HG03460 (cell line): ENCODE measurements around the gene CD46.

ENCODE experiments used
- ATAC-seq: cut with Tn5 transposase; IDR thresholded peaks from one replicate; pipeline ENCODE4 v1.9.1; 2021; ENCODE audit not compliant: unreplicated experiment

Gene CD46

DNA sequence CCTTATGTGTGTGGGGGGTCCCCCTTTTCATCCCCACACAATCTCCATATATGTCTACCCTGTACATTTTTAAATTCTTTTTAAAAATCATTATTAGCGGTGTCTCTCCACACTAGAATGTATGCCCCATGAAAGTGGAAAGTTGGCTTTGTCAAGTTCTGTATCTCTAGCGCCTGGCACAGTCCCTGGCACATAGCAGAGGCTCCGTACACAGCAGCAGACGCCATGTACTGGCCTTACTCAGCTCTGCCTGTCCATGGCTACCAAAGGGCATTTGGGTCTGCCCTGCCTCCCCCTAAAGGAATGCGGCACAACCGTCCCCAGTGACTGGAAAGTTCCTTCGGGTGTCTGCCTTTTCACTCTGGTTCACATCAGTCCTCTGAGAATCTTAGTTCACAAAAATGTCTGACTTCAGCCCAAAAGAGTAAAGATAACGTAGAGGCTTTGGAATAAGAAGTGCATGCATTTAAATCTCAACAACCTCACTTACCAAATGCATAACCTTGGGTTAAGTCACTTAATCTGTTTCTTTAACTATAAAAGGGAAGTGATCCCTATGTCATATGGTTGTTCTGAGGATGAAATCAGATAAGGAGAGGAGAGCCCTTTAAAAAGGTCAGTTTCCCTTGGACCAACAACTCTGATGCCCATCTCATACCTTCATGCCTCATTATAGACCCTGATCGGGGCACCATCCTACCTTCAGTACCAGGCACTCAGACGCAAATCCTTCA is 61.1 kb downstream of the CD46 start:
- no peak for ATAC-seq

DNA sequence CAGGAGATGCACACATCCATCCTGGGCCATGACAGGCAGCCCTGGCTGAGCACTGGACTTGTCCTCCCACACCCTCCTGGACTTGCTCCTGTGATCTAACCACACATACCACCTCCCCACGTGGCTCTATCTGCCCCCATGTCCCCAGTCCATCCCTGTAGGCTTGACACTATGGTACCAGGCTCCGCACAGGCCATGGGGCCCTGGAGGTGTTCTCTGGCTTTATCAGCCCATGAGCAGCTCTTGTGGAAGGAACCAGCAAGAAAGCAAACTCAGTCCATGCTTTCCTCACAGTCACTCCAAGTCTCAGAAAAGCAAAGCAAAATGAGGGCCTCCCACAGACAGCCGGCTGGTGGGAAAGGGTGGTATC is 61.6 kb downstream of the CD46 start:
- ATAC-seq = no peak

DNA sequence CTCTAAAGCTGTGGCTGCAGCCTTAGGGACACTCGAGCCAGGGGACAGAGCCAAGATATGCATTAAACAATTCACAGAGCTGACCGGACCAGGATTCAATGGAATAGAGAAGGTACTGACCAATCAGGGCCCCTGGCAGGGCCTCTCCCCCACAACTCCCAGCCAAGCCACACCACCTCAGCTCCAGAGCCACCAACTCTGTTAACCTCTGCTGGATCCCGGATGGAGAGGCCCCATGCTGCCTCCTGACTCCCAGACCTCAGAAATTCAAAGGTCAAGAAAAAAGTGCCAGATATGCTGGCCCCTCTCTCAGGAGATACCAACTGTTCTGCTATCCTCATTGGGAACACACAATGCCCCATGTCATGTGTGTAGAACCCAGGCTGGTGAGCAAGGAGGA is 62.1 kb downstream of the CD46 start:
- no peak for ATAC-seq

DNA sequence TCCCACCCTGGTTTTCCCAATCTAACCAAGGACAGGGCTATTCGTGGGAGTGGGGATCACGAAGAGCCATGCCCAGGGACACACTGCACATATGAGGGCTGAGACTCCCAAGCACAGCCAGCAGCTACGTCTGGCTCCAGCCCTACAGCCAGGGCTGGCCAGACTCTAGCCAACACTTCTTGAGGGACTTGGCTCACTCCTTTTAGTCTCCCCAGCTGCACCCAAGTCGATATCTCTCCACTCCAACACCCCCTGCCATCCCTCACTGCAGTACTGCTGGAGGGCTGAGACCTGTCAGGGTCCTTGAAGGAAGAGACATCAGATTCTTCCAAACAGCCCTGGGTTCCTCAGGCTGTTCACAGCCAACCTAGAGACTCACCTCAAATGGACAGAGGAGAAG is 62.6 kb downstream of the CD46 start:
- no peak for ATAC-seq

DNA sequence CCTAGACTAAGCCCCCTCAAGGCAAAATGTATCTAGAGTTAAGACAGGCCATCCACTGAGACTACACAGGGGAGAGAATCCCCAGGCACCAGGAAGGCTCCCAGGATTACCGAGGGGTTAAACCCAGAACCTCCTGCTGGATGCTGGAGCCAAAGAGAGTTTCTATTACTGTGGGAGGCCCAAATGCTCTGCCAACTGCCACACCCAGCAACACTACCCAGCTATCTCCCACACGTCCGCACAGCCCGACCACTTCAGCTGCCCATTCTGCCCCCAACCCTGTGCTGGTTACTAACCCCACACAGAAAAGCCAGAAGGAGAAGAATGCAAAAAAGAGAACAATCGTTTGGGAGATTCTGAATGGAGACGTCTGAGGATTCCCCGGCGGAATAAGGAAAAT is 63.6 kb downstream of the CD46 start:
- no peak for ATAC-seq

DNA sequence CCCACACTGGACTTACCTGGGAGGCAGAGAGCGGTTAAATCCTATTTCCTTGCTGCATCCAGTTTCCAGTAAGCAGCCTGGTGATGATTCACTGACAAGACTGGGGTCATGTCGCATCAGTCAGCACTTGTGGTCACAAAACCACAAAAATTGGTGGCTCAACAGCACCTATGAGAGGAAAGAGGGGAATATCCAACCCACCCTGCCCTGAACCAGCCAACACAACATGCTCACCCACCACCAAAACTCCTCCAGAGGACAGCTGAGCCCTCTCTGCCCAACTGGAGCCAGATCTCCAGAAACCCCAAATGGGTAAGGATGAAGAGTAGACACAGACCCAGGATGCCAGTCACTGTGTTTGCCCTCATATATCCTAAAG is 64.0 kb downstream of the CD46 start:
- no peak for ATAC-seq

DNA sequence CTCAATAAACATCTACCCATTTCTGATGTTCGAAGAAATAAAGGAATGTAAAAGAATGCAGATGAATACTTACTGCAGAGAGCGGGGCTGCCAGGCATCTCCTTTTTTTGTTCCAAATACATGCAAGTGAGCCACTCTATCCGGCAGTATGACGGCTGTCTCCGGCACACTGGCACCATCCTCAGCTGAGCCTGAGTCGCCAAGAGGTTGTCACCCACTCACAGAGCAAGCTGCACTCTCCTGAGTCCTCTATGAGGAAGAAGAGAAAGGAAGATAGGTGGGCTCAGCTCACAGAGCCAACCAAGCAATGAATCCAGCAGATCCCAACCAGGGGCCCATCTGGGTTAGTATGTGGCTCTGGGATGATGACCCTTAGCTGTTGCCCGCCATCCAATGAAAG is 65.3 kb downstream of the CD46 start:
- ATAC-seq = no peak

DNA sequence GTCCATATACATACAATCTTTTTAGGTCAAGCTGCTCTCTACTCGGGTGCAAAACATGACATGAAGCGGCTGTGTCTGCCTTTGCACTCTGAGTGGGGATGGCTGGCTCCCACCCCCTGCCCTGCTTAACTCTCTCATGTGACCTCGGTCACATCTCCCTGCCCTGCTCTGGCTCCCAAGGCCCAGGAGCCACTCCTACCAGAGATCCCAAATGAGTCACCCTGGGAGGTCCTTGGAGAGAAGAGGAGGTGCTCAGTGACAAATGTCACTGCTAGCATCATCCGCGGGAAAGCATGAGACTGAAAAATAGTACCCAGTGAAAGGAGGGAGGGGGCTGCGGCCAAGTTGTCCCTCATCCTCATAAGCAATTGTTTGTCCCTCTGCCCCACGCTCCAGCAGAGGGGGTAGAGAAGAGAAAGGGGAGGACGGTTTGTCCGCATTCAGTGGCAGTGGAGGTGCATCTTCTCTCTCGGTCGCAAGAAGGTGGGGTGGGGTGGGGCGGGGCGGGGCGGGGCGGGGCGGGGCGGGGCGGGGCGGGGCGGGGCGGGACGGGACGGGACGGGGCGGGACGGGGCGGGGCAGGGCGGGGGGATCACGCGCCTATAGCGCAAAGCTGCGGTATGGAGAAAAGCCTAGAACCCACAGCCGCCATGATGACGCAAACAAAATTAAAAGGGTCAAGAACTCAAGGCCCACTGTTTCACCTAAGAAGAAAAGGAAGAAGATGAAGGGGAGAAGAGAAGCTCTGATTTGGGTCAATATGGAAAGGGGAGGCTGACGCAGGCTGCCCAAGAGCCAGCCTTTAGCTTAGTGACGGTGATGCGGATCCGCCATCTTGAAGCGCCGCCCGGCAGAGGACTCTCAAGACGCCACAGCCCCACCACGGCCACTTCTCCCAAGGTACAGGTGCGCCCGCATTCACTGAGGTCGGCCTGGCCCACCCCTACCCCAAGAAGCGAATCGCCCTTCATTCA is 66.2 kb downstream of the CD46 start:
- ATAC-seq = no peak

DNA sequence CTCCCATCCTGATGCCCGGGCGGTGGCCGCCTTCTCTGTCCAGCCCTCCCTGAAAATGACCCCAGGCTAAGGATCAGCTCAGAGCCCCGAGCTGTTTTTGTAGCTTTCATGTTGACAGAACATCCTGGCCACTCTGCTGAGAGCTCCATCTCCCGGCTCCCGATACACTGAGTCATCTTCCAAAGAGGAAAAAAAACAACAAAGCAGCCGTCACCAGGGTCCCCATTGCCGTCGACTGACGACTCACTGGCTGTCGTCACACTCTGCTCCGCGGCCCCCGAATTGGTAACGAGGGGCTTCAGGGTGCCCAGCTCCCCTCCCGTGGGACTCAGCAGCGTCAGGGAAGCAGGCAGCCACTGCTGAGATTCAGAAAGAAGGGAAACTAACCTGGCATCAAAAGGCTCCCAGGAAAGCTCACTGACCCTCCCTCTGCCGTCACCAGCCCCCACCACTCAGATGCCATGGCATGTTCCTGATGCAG is 67.2 kb downstream of the CD46 start:
- no peak for ATAC-seq

DNA sequence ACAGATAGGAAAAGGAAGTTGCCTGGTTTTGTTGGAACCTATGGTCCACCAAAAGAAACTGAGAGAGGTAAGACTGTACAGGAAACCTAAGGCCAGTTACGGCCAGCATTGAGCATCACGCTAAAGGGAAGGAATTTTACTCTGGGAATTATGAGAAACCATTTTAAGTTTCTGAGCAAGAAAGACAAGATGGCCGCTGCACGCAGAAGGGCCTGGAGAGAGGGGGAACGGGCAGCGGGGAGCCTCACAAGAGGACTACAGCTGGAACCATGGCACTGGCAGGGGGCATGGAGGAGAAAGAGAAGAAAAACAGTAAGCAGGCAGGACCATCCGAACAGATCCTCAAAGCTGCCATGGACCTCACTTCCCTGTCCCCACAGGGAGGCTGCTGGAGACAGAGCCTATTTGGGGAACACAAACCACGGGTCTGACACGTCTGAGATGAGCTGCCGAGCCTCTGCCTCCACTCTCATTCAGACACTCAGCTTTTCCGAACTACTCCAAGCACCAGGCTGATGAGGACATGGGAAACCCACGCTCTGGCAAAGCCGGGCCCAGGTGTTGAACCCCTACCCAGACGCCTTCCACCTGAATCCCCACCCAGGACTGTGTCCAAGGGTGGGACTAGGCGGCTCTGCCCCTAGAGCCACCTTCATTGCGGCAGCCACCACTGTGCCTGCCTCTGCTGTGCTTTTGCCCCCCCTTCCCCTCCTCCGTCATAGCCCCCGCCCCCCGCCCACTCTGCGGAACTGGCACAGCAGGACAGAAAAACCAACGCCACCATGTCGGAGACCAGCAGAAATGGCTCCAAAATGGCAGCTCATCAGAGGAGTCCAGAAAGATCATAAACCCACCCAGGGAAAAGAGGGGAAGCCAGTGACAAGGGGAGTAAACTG is 69.0 kb downstream of the CD46 start:
- ATAC-seq = no peak

DNA sequence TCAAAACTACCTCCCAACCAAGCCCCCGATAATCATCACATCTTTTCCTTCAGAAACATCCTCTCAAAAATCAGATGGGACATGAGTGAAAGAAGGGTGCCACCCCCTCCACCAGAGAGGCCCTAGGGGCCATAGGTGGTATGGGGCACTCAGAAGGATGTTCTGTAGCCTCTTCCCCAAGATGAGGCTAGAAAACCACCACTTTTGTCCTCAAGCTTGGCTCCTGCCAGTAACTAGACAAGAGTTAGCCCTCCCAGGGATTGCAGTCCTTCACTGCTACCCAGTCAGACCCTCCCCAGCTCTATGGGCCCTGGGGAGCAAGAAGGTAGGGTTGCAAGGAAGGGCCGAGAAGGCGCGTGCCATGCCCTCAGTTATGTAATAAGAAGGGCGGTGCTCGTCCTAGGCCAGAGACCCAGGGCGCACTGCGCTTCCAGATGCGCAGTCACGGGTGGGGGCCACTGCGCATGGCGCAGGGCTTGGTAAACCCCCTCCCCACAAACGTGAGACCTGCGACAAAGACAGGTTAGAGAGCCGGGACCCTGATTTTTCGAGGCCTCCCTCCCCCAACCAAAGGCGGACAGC is 69.7 kb downstream of the CD46 start:
- no peak for ATAC-seq

DNA sequence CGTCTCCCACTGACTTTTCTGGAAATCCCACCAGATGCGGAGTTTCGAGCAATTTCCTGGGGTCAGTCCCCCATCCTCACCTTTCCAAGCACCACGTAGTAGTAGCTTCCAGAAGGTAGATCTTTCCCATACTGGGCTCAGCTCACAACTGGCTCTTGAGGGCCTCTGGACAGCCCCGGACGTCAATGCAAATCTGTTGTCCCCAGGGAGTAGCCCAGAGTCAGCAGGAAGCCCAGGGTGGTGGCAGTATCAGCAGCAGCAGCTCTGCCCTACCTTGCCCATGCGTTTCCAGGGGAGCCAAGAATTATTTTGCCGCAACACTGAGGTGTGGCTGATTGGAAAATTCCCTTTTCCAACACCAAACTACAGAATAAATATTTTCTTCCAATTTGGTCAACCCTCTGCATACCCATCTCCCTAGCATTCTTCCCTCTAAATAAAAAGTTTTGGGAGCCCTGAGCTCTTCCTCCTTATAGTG is 70.3 kb downstream of the CD46 start:
- peak; percentile 45 for ATAC-seq

DNA sequence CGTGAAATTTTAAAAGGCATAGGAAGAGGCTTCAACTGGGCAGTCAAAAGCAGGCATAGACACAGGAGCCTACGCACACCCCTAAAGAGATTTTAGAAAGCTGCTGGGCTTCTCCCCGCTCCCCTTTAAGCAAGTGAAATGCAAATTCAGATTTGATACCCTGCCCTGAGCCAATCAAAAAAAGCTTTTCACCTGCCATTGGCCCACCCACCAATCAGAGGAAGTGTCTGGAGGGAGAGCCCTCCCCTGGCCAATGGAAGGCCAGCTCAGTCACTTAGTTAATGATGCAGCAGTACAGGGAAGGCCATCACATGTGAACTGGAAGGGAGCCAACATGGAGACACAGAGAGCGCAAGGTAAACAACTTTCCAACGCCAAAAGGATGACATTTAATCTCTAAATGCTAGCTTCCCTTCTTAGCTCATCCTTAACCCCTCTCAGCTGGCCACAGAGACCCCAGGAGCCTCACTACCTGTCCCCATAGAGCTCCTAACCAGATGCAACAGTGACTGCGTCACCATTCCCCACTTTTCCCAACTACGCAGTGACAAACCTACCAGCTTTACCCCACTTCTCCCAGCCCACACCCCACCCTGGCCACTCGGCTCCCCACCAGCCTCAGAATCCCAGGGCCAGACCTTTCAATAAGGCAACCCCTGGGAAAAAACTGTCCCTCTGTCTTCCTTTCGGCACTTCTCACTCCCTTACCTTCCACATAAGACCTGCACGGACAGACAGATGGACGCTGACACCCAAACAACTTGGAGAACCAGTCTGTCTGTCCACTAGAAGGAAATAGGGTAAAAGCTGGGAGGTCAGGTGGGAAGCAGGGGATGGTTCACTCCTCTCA is 71.0 kb downstream of the CD46 start:
- ATAC-seq = peak; percentile 56

DNA sequence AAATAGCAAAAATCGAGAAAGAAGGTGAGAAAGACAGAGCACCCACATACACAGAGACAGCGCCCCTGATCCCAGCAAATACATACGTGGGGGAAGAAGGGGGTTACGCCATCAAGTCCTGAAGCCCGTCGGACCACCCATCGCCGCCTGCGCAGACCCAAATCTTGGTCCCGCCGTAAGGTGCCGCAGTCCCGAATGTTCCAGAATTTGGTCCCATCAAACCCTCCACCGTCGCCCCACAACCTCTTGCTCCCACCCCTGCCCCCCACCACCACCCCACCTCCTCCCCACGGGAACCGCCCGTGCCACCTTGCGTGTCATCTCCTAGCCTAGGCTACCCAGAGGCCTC is 71.7 kb downstream of the CD46 start:
- no peak for ATAC-seq

DNA sequence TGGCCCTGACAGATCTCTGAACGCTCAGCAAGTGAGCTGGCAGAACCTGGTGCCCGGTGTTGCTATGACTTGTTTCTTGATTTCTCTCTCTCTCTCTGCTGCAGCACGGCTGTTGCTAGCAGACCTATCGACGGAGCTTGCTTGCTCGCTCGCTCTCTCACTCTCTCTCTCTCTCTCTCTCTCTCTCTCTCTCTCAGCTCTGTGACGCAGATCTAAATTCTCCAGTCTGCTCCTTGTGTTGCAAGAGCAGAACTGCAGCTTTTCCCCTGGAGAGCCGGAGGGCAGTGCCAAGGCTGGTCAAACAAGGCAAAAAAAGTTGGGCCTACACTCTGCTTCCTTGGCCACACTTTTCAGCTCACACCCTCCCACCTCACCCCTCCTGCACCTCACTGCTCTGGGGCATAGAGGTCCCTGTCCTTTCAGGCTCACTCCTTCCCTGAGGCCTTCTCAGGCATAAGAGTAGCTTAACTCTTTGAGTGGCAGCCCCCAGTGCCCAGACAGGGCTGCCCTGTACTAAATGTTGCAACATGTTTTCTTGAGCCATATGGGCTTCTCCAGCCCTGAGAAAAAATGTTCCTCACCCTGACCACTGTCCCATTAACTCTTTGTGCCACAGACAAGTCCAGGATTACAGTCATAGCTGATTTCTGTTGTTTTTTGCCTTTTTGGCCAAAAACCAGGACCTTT is 72.2 kb downstream of the CD46 start:
- ATAC-seq = peak; percentile 18

DNA sequence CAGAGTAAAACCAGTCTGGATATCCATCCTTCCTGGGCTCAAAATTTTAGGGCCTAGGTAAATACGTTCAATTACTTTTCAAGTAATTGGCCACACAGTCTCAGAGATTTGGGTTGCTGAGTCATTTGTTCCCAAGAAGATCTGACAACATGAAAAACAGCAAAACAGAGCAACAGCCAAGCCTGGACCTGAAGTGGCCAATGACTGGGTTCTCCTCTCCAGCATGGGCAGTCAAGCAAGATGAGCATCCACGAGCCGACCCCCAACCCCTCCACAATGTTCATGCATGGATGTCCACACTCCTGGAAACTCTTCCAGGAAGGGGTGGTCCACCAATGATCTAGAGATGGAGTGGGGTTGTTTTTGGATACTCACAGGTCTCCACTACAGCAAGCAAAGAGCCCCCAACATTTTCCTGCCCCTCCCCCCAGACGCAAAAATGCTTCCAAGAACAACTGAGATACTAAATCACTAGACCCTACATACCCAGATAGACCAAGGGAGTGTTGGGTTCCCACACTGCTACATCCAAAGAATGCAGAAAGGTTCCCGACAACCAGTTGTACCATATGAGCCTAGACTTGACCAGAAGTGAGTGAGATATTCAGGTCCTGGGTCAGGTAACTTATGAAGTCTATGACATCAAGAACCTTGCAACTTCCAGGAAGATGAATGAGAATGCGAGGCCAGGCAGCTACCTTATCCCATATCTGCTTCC is 73.0 kb downstream of the CD46 start:
- ATAC-seq = no peak

DNA sequence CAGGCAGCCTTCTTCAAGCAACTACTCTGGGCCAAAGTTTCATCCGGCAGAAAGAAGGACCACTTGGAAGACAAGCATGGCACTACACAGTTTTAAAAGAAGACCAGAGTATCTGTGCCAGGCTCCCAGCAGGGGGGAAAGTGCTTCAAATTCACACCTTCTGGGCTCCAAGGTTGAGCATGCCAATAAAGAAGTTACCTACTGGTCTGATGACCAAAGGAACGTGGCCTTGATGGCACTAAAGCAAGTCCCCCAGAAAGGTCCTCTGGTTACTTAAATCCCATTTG is 73.5 kb downstream of the CD46 start:
- no peak for ATAC-seq

DNA sequence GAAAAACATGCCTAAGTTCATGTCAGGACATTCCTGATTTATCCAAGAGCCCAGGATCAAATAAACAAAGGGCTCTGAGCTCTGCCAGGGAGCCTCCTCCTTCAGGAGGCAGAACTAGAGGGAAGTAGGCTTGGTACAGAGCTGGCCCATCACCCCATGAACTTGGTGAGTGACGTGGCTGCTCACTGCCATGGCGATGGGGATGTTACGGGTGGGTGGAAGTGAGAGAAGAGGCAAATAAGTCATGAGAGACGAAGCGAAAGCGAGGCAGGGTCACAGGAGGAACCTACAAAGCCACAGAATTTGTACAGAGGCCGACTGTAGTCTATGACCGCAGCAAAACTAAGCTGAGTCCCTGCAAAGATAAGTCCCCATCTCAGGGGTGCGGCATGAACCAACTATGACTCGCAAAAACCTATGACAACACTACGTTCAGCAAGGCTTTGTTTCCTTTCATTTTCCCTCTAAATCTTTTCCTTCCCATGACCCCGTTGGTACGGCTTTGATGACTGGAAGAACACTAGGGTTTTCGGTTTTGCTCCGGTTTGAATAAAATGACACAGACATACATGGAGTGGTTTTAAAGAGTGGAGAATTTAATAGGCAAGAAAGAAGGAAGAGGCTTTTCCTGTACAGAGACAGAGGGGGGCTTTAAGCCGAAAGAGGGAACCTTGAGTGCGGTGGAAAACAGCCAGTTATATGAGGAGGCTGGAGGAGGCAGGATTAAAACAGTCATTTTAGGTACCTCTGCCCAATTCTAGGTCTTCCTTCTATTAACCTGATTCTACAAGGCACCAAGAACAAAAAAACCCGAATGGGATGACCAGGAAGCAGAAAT is 74.1 kb downstream of the CD46 start:
- ATAC-seq = peak; percentile 55
